GM23338 (cell line): ENCODE measurements around the gene ESR1. TPM values are rescaled to one million over a fixed set of nuclear protein-coding genes. Genes with fewer than 3 reads are reported as not detected.

Experiments used
- ATAC-seq: fragments of 200-7000 bp; cut with Tn5 transposase; 3 replicates; pipeline ENCODE4 v1.9.1; 2020
- DNase-seq: peaks from one replicate; pipeline ENCODE4 v3.0.0-alpha.2; 2015; ENCODE audit warnings: low spot score
- H2AFZ ChIP-seq: fragments of 200-600 bp; sonication (generic); 2 replicates; pipeline ENCODE4 v1.8.0; 2016; ENCODE audit warnings: antibody characterized with exemption, mild to moderate bottlenecking, moderate library complexity
- H3F3A ChIP-seq: fragments of 200-600 bp; sonication (generic); replicated peaks from 2 replicates; pipeline ENCODE4 v1.8.0; 2017; ENCODE audit warnings: antibody characterized with exemption, mixed run types, low read depth
- H3K27ac ChIP-seq: fragments of 200-600 bp; sonication (generic); 2 replicates; pipeline ENCODE4 v1.6.1; 2016; ENCODE audit warnings: low read depth
- H3K27me3 ChIP-seq: fragments of 200-600 bp; sonication (generic); 2 replicates; pipeline ENCODE4 v1.8.0; 2016; ENCODE audit warnings: mild to moderate bottlenecking, mixed run types, moderate library complexity; ENCODE audit not compliant: insufficient read depth
- H3K36me3 ChIP-seq: fragments of 200-600 bp; sonication (generic); 2 replicates; pipeline ENCODE4 v1.8.0; 2016; ENCODE audit warnings: mild to moderate bottlenecking; ENCODE audit not compliant: insufficient read depth
- H3K4me1 ChIP-seq: fragments of 200-600 bp; sonication (generic); 2 replicates; pipeline ENCODE4 v1.8.0; 2016; ENCODE audit warnings: mild to moderate bottlenecking, moderate library complexity; ENCODE audit not compliant: insufficient read depth
- H3K4me2 ChIP-seq: fragments of 200-600 bp; sonication (generic); 2 replicates; pipeline ENCODE4 v1.7.1; 2017; ENCODE audit warnings: mixed run types
- H3K4me3 ChIP-seq: fragments of 200-600 bp; sonication (generic); 2 replicates; pipeline ENCODE4 v1.6.1; 2016; ENCODE audit warnings: mixed run types
- H3K79me2 ChIP-seq: fragments of 200-600 bp; sonication (generic); replicated peaks from 2 replicates; pipeline ENCODE4 v1.8.0; 2017; ENCODE audit warnings: mild to moderate bottlenecking; ENCODE audit not compliant: insufficient read depth
- H3K9me2 ChIP-seq: fragments of 200-600 bp; sonication (generic); 2 replicates; pipeline ENCODE4 v1.8.0; 2017; ENCODE audit not compliant: insufficient read depth
- H4K20me1 ChIP-seq: fragments of 200-600 bp; sonication (generic); replicated peaks from 2 replicates; pipeline ENCODE4 v1.8.0; 2017; ENCODE audit warnings: mild to moderate bottlenecking; ENCODE audit not compliant: insufficient read depth
- H3K27ac Mint-ChIP-seq: 2 replicates; pipeline ENCODE4 v1.8.0; 2020; ENCODE audit warnings: inconsistent platforms, mild to moderate bottlenecking, moderate library complexity, mixed read lengths
- H3K27me3 Mint-ChIP-seq: 3 replicates; pipeline ENCODE4 v1.8.0; 2022; ENCODE audit warnings: low read depth, mild to moderate bottlenecking, moderate library complexity, mixed read lengths, inconsistent platforms; ENCODE audit not compliant: insufficient read depth, poor library complexity
- H3K36me3 Mint-ChIP-seq: 3 replicates; pipeline ENCODE4 v1.8.0; 2021; ENCODE audit warnings: low read depth, mild to moderate bottlenecking, inconsistent platforms, moderate library complexity, mixed read lengths
- H3K4me1 Mint-ChIP-seq: 3 replicates; pipeline ENCODE4 v1.8.0; 2020; ENCODE audit warnings: mild to moderate bottlenecking, inconsistent platforms, mixed read lengths
- H3K4me3 Mint-ChIP-seq: 3 replicates; pipeline ENCODE4 v1.8.0; 2021; ENCODE audit warnings: moderate library complexity, mild to moderate bottlenecking, inconsistent platforms, mixed read lengths
- H3K9me3 Mint-ChIP-seq: 3 replicates; pipeline ENCODE4 v1.8.0; 2020; ENCODE audit warnings: moderate library complexity, mild to moderate bottlenecking, inconsistent platforms, mixed read lengths
- CREB1 ChIP-seq: fragments of 250-450 bp; sonication (Bioruptor Pico); IDR thresholded peaks from 2 replicates; pipeline ENCODE4 v1.5.0; 2020; ENCODE audit warnings: low read depth, mild to moderate bottlenecking, moderate library complexity
- EZH2 ChIP-seq: fragments of 200-600 bp; sonication (generic); IDR thresholded peaks from one replicate; pipeline ENCODE4 v1.8.0; 2017; ENCODE audit warnings: antibody characterized with exemption, mild to moderate bottlenecking, low read depth; ENCODE audit not compliant: unreplicated experiment
- JUNB ChIP-seq: IDR thresholded peaks from one replicate; pipeline ENCODE4 v1.6.1; 2016; ENCODE audit warnings: antibody characterized with exemption; ENCODE audit not compliant: unreplicated experiment
- STAT1 ChIP-seq: IDR thresholded peaks from one replicate; pipeline ENCODE4 v1.6.1; 2016; ENCODE audit warnings: antibody characterized with exemption; ENCODE audit not compliant: unreplicated experiment
- ZNF114 ChIP-seq: fragments of 250-450 bp; sonication (Bioruptor Pico); IDR thresholded peaks from 2 replicates; pipeline ENCODE4 v1.5.0; 2020; ENCODE audit warnings: mild to moderate bottlenecking, moderate library complexity
- ZNF331 ChIP-seq: fragments of 250-450 bp; sonication (Bioruptor Pico); IDR thresholded peaks from 2 replicates; pipeline ENCODE4 v1.5.0; 2020; ENCODE audit warnings: low read depth, mild to moderate bottlenecking, moderate library complexity
- polyA plus RNA-seq: library from polyadenylated mRNA; unstranded; fragments of >200 nt; fragmentation: Nextera tagmentation; extraction: Ambion mirVana; gene quantifications from 2 replicates; pipeline ENCODE4 v1.2.1, GENCODE V29; 2016
- total RNA-seq: library from RNA; depleted of rRNA; stranded (reverse); fragments of >200 nt; shearing (Covaris generic); gene quantifications from 2 replicates; pipeline ENCODE4 v1.2.3, GENCODE V29; 2014
- TF ChIP-seq, protein P1 (sequence below): IDR thresholded peaks from one replicate; pipeline ENCODE4 v1.6.1; 2018; ENCODE audit warnings: antibody characterized with exemption; ENCODE audit not compliant: unreplicated experiment
- TF ChIP-seq, protein P2 (sequence below), 2 experiments: fragments of 200-600 bp in 1 of 2; sonication (generic) in 1 of 2; conservative IDR thresholded peaks; 2 replicates each; pipeline versions ENCODE4 v1.5.1 to v1.6.1; 2016 to 2017; ENCODE audit warnings: antibody characterized with exemption in 2 of 2, low read depth in 2 of 2, mild to moderate bottlenecking in 2 of 2, moderate library complexity in 1 of 2

Gene ESR1
- total and polyA plus RNA-seq, 2 experiments from 2014 or later, result 0.94 TPM; not detected in 1

DNA sequence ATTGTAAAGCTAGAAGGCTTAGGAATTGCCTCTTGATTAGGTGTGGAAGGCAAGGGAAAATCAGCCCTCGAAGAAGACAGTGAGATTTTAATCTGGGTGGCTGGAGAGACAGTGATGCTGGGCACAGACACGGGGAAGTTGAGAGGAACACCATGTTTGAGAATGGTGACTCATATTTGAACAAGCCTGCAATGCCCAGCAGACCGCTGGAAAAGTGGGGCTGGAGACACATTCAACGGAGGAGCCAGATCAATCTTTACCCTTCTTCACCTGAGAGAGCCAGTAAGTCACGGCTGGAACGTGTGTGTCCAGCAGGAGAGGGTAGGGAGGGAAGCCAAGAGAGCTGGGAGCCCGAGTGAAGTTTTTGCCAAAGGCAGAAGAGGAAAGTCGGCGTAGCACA lies 3.7 kb upstream of the ESR1 start (continued):
- TF ChIP-seq ZNF114, result no peak
- TF ChIP-seq, protein P1, sequence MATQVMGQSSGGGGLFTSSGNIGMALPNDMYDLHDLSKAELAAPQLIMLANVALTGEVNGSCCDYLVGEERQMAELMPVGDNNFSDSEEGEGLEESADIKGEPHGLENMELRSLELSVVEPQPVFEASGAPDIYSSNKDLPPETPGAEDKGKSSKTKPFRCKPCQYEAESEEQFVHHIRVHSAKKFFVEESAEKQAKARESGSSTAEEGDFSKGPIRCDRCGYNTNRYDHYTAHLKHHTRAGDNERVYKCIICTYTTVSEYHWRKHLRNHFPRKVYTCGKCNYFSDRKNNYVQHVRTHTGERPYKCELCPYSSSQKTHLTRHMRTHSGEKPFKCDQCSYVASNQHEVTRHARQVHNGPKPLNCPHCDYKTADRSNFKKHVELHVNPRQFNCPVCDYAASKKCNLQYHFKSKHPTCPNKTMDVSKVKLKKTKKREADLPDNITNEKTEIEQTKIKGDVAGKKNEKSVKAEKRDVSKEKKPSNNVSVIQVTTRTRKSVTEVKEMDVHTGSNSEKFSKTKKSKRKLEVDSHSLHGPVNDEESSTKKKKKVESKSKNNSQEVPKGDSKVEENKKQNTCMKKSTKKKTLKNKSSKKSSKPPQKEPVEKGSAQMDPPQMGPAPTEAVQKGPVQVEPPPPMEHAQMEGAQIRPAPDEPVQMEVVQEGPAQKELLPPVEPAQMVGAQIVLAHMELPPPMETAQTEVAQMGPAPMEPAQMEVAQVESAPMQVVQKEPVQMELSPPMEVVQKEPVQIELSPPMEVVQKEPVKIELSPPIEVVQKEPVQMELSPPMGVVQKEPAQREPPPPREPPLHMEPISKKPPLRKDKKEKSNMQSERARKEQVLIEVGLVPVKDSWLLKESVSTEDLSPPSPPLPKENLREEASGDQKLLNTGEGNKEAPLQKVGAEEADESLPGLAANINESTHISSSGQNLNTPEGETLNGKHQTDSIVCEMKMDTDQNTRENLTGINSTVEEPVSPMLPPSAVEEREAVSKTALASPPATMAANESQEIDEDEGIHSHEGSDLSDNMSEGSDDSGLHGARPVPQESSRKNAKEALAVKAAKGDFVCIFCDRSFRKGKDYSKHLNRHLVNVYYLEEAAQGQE, result no peak
- TF ChIP-seq EZH2, result no peak
- TF ChIP-seq, protein P2, sequence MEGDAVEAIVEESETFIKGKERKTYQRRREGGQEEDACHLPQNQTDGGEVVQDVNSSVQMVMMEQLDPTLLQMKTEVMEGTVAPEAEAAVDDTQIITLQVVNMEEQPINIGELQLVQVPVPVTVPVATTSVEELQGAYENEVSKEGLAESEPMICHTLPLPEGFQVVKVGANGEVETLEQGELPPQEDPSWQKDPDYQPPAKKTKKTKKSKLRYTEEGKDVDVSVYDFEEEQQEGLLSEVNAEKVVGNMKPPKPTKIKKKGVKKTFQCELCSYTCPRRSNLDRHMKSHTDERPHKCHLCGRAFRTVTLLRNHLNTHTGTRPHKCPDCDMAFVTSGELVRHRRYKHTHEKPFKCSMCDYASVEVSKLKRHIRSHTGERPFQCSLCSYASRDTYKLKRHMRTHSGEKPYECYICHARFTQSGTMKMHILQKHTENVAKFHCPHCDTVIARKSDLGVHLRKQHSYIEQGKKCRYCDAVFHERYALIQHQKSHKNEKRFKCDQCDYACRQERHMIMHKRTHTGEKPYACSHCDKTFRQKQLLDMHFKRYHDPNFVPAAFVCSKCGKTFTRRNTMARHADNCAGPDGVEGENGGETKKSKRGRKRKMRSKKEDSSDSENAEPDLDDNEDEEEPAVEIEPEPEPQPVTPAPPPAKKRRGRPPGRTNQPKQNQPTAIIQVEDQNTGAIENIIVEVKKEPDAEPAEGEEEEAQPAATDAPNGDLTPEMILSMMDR (conservative IDR thresholded peaks at IDR 0.05; ENCODE audit: low read depth in 2 of 2), result no peak
- TF ChIP-seq STAT1, result no peak
- no peak for TF ChIP-seq CREB1 (CRISPR knock-in tag)

DNA sequence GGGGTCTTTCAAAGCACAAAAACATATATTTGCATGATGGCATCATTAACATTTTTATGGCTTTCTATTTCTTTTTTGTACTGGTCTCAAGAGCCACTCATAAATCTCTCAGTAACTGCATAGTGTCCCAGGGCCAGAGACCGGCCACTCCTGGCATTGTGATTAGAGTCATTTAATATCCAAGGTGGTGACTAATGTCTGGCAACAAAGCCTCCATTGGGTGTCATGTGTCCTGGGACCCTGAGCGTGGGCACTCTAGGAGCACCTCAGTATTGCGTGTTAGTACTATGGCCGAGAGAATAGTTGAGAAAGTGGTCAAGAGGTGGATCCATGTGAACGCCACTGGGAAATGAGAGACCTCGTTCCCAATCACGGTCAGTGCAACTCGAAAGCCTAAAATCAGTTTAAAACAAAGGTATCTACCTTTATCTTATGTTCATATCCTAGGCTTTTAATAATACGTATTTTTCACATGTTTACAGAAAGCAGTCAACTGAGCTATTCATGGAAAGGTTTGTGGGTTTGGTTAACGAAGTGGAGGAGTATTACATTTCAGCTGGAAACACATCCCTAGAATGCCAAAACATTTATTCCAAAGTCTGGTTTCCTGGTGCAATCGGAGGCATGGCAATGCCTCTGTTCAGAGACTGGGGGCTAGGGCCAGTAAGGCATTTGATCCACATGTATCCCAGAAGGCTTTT lies 2.7 kb upstream of the ESR1 start:
- Histone ChIP-seq H3K9me2 (no peaks in the 10 kb centered on the region), H3K4me3 (no peak overlapping the region), H2AFZ (0 out of 2 replicates have a peak overlapping the region, but pooled peaks have one; percentile 43), H3K27me3 (peaks cover 45% of the 10 kb centered on the region), H3F3A (no peaks in the 10 kb centered on the region), H3K4me1 (peaks cover 10% of the 10 kb centered on the region), H3K36me3 (no peaks in the 10 kb centered on the region), H3K4me2 (no peak overlapping the region), H4K20me1 (0 out of 2 replicates have a peak, but pooled peaks cover 3% of the 10 kb centered on the region), H3K79me2 (no peaks in the 10 kb centered on the region), H3K27ac (no peak overlapping the region)
- Mint-ChIP-seq H3K36me3 (no peaks in the 10 kb centered on the region), H3K4me1 (peaks cover 21% of the 10 kb centered on the region), H3K27ac (no peak overlapping the region), H3K27me3 (peaks cover 36% of the 10 kb centered on the region), H3K4me3 (no peak overlapping the region), H3K9me3 (no peaks in the 10 kb centered on the region; the same call in 2 of the 3 replicates)
- DNase-seq, result no peak
- no peak for TF ChIP-seq ZNF331
- TF ChIP-seq, protein P1, result no peak
- no peak for TF ChIP-seq JUNB
- no peak for ATAC-seq
